Measurements from ENCODE around the gene CSGALNACT2.
"Not testable (repeated sequence)": the region's sequence is repeated elsewhere in the genome, so short reads cannot be mapped to it uniquely, and the experiment has no call there.

The CSGALNACT2 gene

GRCh38 chr10:43153901-43154300, 15.7 kb downstream of the CSGALNACT2 start:
- no peak for DNase-seq

GRCh38 chr10:43155221-43155620, 17.0 kb downstream of the CSGALNACT2 start:
- no peak for DNase-seq

DNA sequence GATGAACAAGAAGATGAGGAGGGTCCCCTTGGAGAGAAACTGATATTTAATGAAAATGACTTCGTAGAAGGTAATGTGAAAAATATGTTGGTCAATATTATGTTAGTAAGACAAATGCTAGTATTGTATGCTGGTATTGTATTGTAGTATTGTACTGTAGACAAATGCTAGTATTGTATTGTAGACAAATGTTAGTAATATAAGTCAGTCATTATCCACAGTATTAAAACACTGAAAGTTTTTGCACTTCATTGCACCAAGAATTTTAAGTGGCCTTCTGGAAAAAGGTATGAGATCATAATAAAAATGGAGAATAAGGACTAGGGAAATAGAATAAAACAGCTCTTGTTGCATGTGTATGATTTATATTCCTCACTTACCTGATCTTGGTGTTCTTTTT, 17.5 kb downstream of the CSGALNACT2 start:
- no peak for DNase-seq

DNA sequence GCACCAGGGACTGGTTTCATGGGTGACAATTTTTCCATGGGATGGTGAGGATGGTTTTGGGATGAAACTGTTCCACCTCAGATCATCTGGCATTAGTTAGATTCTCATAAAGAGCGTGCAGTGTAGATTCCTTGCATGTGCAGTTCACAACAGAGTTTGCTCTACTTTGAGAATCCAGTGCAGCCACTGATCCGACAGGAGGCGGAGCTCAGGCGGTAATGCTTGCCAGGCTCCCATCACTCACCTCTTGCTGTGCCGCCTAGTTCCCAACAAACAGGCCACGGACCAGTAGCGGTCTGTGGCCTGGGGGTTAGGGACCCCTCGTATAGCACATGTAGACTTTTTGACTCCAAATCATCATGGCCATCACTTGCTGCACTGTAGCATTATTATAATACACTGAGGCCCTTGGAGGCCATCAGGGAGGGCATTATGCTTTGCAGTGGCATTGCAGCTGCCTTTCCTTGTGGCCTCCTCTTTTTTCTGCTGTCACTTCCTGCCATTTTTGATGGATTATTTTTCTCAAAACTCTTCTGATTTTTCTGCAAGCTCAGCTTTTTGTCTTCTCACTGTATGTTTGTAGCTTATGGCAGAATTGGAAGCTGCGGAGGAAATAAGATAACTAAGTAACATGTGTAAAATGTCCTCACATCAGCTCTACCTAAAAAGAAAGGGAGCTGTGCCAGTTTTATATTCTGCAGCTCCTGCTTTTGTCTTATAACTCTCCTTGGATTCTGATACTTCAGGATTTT, 18.5 kb downstream of the CSGALNACT2 start:
- no peak for DNase-seq

- no peak for DNase-seq
Observed at GRCh38 chr10:43158636-43159035, 20.4 kb downstream of the CSGALNACT2 start.

- peak in 1 of 2 donors; percentile 19 for DNase-seq
Observed at GRCh38 chr10:43160046-43160920, 22.0 kb downstream of the CSGALNACT2 start.

DNA sequence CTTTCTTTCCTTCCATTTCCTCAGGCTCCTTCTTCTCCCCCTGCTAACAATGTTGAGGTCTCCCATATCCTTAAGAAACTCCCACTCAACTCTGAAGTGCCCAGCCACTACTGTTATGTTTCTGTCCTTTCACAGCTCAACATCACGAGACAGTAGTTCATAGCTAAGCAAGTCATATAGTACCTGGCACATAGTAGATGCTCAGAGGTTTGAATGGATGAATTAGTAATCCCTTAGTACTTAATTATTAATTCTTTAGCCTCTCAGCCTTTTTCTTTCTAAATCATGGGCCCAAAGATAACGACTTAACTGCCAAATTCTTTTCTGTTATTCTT, 22.6 kb downstream of the CSGALNACT2 start:
- DNase-seq: no peak

DNA sequence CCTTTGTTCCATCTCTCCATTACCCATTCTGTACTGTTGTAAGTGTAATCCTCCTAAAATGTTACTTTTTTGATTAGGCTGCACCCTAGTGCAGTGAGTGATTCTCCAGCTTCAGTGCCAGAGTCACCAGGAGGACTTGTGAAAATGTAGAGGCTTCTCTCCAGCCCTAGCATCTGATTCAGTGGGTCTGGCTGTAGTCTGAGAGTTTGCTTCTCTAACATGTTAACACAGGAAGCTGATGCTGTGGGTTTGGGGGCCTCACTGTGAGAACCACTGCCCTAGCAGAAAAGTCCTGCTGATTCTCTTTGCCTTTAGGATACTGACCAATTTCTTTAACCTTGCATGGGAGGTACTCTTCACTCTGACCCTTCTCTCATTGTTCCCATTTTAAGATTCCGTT, 24.4 kb downstream of the CSGALNACT2 start:
- no peak for DNase-seq

DNA sequence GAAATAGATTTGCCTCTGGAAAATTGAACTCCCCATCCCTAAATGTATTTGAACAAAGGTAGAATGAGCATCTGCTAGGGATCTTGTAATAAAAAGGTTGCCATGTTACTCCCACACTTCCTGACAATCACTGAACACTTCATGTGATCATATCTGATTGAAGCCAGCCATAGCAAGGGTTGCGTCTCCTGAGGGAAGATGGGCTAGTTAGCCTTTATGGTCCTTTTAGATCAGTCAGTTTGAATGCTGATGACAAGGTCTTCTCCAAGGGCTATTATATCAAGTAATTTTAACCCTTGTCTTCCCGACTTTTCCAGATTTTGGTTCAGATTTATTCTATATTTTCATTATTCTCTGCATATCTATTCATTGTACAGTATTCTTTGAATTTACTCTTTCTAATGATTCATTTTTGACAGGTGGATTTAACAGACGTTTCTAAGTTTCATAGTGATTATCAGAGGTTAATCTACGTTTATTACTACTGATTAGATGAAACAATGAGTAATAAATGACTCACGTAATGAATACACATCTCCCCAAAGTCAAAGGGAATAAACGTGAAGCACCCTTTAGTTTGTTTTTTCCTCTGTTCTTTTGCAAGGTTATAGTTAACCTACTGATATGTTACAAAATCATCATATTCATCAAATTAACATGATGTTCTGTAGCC, 28.1 kb downstream of the CSGALNACT2 start:
- DNase-seq: no peak

DNA sequence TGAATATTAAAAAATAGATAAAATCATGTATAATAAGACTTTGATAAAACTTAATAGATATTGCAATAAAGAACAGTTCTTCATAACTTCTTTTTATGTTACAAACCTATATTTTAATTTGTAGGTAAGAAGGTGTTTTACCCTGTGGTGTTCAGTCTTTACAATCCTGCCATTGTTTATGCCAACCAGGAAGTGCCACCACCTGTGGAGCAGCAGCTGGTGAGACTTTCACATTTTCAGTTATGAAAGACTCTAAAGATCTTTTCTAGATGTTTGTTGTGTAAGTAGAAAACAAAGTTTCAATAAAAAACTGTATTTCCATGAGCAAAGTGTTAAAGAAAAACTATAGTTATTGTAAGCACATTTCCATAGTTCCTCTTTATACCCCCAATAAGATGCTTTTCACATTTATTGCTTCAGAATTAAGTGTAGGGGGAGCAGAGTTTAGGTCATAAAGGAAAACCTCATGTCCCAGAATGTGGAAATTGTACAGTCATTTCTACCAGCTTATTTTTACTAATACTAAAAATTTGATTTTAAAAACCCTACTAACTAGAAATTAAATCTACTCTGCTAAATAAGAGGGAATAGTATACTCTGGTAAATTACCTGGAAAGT, 28.7 kb downstream of the CSGALNACT2 start:
- no peak for DNase-seq

DNA sequence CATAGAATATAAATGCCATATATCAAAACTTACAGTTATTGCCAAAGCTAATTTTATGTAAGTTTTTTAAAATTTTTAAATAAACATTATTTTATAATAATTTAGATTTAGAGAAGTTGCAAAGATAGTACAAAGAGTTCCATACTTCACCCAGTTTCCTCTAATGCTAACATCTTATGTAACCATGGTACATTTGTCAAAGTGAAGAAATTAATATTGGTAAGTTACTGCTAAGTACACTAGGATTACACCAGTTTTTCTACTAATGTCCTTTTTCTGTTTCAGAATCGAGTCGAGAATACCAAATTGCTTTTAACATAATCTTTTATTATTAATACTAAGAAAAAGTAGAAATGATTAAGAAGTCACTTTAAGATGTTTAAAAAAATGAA, 29.2 kb downstream of the CSGALNACT2 start:
- no peak for DNase-seq

DNA sequence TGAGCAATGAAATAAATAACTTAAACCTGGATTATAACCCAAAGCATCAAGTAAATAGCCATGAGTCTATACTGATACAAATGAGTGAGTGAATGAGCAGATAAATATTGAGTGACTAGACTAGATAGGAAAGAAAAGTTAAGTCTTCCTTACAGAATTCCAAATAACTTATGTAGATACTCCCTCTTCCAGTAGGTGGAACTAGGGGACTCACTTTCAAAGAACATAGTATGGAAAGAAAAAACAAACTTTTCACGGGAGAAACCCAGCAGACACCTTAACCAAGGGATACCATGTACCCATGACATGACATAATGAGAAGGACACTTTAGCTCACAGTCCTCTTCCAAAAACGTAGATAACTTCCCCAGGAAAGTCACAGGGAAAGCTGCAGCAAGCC, 32.2 kb downstream of the CSGALNACT2 start:
- no peak for DNase-seq

GRCh38 chr10:43172645-43173044, 34.4 kb downstream of the CSGALNACT2 start:
- DNase-seq: no peak

DNA sequence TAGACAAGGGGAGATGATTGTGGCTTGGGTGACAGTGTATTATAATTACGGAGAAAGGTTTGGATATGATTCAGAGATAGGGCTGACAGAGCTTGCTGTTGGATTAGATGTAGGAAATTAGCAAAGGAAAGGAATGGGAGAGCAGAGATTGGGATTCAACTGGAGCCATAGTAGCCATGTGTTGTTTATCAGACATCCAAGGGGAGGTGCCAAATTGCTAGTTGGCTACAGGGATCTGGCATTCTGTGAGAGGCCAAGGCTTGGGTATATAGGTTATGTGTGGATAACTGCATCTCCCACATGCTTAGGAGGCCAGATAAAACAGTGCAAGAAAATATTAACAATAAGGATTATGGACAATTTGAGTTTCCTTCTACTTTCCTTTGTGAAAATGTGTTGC, 34.9 kb downstream of the CSGALNACT2 start:
- no peak for DNase-seq

- DNase-seq: no peak
Observed at GRCh38 chr10:43174969-43175368, 36.7 kb downstream of the CSGALNACT2 start.

GRCh38 chr10:43176271-43176670, 38.0 kb downstream of the CSGALNACT2 start:
- DNase-seq: no peak

DNA sequence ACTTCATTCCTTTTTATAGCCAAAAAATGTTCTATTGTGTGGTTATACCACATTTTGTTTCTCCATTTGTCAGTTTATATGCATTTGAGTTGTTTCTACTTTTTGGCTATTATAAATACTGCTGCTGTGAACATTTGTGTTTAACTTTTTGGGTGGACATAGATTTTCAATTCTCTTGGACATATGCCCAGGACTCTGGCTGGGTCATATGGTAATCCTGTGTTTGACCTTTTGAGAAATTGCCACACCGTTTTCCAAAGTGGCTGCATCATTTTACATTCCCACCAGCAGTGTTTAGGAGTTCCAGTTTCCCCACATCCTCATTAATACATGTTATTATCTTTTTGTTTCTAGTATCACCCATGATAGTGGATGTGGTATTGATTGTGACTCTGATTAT, 39.4 kb downstream of the CSGALNACT2 start:
- DNase-seq: no peak

- DNase-seq: no peak
Observed at GRCh38 chr10:43181146-43181545, 42.9 kb downstream of the CSGALNACT2 start.

DNA sequence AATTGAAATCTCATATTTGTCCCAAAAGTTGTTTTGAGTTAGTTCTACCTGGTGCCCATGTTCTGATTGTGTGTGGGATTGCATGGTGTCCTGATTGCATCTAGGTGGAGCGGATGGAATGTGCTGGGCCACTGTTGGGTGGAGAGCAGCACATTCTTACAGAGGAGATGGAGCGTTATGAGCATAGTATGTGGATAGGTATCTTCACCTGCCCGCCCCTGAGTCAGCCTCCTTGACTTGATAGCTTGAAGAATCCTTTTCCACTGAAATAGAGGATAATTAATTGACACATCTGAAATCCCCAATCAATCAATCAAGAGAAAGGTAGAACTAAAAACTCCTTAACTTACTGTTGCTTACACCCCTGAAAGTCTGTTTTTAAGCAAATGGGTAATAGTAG, 45.5 kb downstream of the CSGALNACT2 start:
- not testable (repeated sequence) for DNase-seq

- no peak for DNase-seq
Observed at GRCh38 chr10:43186150-43186549, 47.9 kb downstream of the CSGALNACT2 start.

DNA sequence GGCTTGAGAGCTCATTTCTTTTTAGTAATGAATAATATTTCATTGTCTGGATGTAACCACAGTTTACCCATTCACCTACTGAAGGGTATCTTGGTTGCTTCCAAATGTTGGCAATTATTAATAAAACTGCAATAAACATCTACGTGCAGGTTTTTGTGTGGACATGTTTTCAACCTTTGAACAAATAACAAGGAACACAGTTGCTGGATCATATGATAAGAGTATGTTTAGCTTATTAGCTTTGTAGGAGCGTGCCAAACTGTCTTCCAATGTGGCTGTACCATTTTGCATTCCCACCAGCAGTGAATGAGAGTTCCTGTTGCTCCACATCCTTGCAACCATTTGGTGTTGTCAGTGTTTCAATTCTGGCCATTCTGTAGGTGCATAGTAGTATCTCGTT, 49.0 kb downstream of the CSGALNACT2 start:
- DNase-seq: no peak

GRCh38 chr10:43188702-43189101, 50.5 kb downstream of the CSGALNACT2 start:
- DNase-seq: no peak

DNA sequence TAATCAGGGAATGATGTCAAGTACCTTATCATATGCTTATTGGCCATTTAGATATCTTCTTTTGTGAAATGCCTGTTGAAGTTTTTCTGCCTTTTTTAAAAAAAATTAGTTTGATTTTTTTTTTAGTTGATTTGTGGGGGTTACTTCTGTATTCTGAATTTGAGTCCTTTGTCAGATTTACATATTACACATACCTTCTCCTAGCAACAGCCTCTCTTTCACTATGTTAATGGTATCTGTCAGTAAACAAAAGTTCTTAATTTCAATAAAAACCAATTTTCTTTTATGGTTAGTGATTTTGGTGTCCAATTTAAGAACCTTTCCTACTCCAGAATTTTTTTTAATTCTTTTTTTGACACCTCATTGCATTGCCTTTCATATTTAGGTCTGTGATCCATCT, 52.0 kb downstream of the CSGALNACT2 start:
- DNase-seq: no peak

Data from CD4-positive, alpha-beta T cell treated with Interferon alpha-2 for 1 hour (primary cell).